BE2C (cell line): Measurements from ENCODE around the gene GPX7.

Experiments used
- DNase-seq: peaks from one replicate; pipeline ENCODE4 v3.0.0-alpha.2; 2020
- H3K27me3 ChIP-seq: fragments of 250-450 bp; sonication (Bioruptor Pico); 2 replicates; pipeline ENCODE4 v1.5.1; 2020; ENCODE audit warnings: mild to moderate bottlenecking
- H3K36me3 ChIP-seq: fragments of 250-450 bp; sonication (Bioruptor Pico); 2 replicates; pipeline ENCODE4 v1.5.1; 2020; ENCODE audit warnings: mild to moderate bottlenecking
- H3K4me1 ChIP-seq: fragments of 250-450 bp; sonication (Bioruptor Pico); 2 replicates; pipeline ENCODE4 v1.5.1; 2020
- H3K4me3 ChIP-seq: 2 replicates; pipeline ENCODE4 v1.5.1; 2011; ENCODE audit warnings: low read depth, low read length
- H3K9me3 ChIP-seq: fragments of 250-450 bp; sonication (Bioruptor Pico); 2 replicates; pipeline ENCODE4 v1.5.1; 2020
- CTCF ChIP-seq: IDR thresholded peaks from 2 replicates; pipeline ENCODE4 v1.5.1; 2012; ENCODE audit warnings: mild to moderate bottlenecking, low read depth, low read length

The GPX7 gene

GRCh38 chr1:52593495-52593894, 8.7 kb upstream of the GPX7 start:
- Histone ChIP-seq H3K4me3 (no peak overlapping the region), H3K27me3 (no peaks in the 10 kb centered on the region), H3K4me1 (no peaks in the 10 kb centered on the region), H3K36me3 (no peaks in the 10 kb centered on the region), H3K9me3 (no peaks in the 10 kb centered on the region)
- no peak for TF ChIP-seq CTCF
- no peak for DNase-seq

- no peaks in the 10 kb centered on the region for H3K4me1 ChIP-seq
- H3K4me3 ChIP-seq: no peak overlapping the region
- no peaks in the 10 kb centered on the region for H3K36me3 ChIP-seq
- H3K9me3 ChIP-seq: no peaks in the 10 kb centered on the region
- TF ChIP-seq CTCF: no peak
- DNase-seq: no peak
- H3K27me3 ChIP-seq: no peaks in the 10 kb centered on the region
Observed at GRCh38 chr1:52595061-52595460, 7.1 kb upstream of the GPX7 start.

GRCh38 chr1:52597912-52598311, 4.3 kb upstream of the GPX7 start:
- H3K36me3 ChIP-seq: no peaks in the 10 kb centered on the region

GRCh38 chr1:52598729-52599128, 3.4 kb upstream of the GPX7 start:
- H3K27me3 ChIP-seq: no peaks in the 10 kb centered on the region

More at GRCh38 chr1:52597912-52598311, 4.3 kb upstream of the GPX7 start:
- no peak overlapping the region for H3K4me3 ChIP-seq
- TF ChIP-seq CTCF: no peak
- H3K27me3 ChIP-seq: no peaks in the 10 kb centered on the region
- no peaks in the 10 kb centered on the region for H3K9me3 ChIP-seq
- DNase-seq: no peak
- no peaks in the 10 kb centered on the region for H3K4me1 ChIP-seq

GRCh38 chr1:52599236-52599635, 2.9 kb upstream of the GPX7 start:
- no peak for TF ChIP-seq CTCF
- no peaks in the 10 kb centered on the region for H3K9me3 ChIP-seq
- H3K4me3 ChIP-seq: no peak overlapping the region
- H3K4me1 ChIP-seq: no peaks in the 10 kb centered on the region
- H3K36me3 ChIP-seq: no peaks in the 10 kb centered on the region
- H3K27me3 ChIP-seq: no peaks in the 10 kb centered on the region
- DNase-seq: no peak

More at GRCh38 chr1:52598729-52599128, 3.4 kb upstream of the GPX7 start:
- TF ChIP-seq CTCF: no peak
- H3K4me3 ChIP-seq: no peak overlapping the region
- no peaks in the 10 kb centered on the region for H3K4me1 ChIP-seq
- no peaks in the 10 kb centered on the region for H3K9me3 ChIP-seq
- no peak for DNase-seq
- H3K36me3 ChIP-seq: no peaks in the 10 kb centered on the region

GRCh38 chr1:52600533-52601179, 1.5 kb upstream of the GPX7 start:
- Histone ChIP-seq H3K4me3 (no peak overlapping the region), H3K27me3 (no peaks in the 10 kb centered on the region), H3K36me3 (no peaks in the 10 kb centered on the region), H3K4me1 (no peaks in the 10 kb centered on the region), H3K9me3 (no peaks in the 10 kb centered on the region)
- DNase-seq: no peak
- TF ChIP-seq CTCF: no peak
